Mammary epithelial cell (primary cell): Measurements from ENCODE around the gene HEXIM2.

Experiments used
- EZH2 ChIP-seq: IDR thresholded peaks from 2 replicates; pipeline ENCODE4 v1.6.1; 2012; ENCODE audit warnings: low read length, inconsistent platforms, borderline replicate concordance
- TF ChIP-seq, protein P1 (sequence below), 2 donors: IDR thresholded peaks in 1 of 2; conservative IDR thresholded peaks in 1 of 2; 2 replicates each; pipeline ENCODE4 v1.5.1; 2011 to 2012; ENCODE audit warnings: inconsistent platforms in 2 of 2, low read length in 2 of 2, mild to moderate bottlenecking in 2 of 2, control low read depth in 1 of 2, low read depth in 1 of 2; ENCODE audit not compliant: insufficient read depth in 1 of 2; ENCODE audit errors: extremely low read depth in 1 of 2

- TF ChIP-seq EZH2, result no peak
- TF ChIP-seq, protein P1, sequence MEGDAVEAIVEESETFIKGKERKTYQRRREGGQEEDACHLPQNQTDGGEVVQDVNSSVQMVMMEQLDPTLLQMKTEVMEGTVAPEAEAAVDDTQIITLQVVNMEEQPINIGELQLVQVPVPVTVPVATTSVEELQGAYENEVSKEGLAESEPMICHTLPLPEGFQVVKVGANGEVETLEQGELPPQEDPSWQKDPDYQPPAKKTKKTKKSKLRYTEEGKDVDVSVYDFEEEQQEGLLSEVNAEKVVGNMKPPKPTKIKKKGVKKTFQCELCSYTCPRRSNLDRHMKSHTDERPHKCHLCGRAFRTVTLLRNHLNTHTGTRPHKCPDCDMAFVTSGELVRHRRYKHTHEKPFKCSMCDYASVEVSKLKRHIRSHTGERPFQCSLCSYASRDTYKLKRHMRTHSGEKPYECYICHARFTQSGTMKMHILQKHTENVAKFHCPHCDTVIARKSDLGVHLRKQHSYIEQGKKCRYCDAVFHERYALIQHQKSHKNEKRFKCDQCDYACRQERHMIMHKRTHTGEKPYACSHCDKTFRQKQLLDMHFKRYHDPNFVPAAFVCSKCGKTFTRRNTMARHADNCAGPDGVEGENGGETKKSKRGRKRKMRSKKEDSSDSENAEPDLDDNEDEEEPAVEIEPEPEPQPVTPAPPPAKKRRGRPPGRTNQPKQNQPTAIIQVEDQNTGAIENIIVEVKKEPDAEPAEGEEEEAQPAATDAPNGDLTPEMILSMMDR (conservative IDR thresholded peaks at IDR 0.05 in 1 of 2, IDR thresholded peaks at IDR 0.05 in 1 of 2; ENCODE audit: extremely low read depth in 1 of 2, insufficient read depth in 1 of 2, low read depth in 1 of 2, low read length in 2 of 2), result no peak
These were observed 10.5 kb upstream of the HEXIM2 start for GRCh38 chr17:45150911-45151809.
